K562 (cell line): ENCODE data around the gene DKKL1. TPM values are rescaled to one million over a fixed set of nuclear protein-coding genes. Genes with fewer than 3 reads are reported as not detected.

ENCODE experiments used
- ATAC-seq: fragments of 200-7000 bp; cut with Tn5 transposase; 3 replicates; pipeline ENCODE4 v1.9.1; 2020; ENCODE audit warnings: moderate library complexity
- BruUV-seq: library from RNA; stranded (reverse); fragments of 400-500 nt; replicated peaks from 2 replicates; lab custom pipeline; 2021; lab: Mats Ljungman, UMichigan
- CTCF ChIA-PET: fragments of 300-600 bp; formaldehyde crosslinking; extraction: SDS; loops from one replicate; lab custom pipeline; 2021; ENCODE audit warnings: low intra/inter-chr PET ratio; lab: Yijun Ruan, JAX
- POLR2A ChIA-PET: fragments of 300-600, 350-650 bp; sonication (Branson Sonifier 250); formaldehyde crosslinking; extraction: SDS; loops from one replicate; lab custom pipeline; 2021; ENCODE audit warnings: antibody characterized with exemption, inconsistent platforms; lab: Yijun Ruan, JAX
- DNase-seq, 4 experiments: peaks; one replicate each; pipeline versions ENCODE4 v3.0.0 to v3.0.0-alpha.2; 2011 to 2018; ENCODE audit warnings: low spot score in 3 of 4, mixed read lengths in 3 of 4; ENCODE audit errors: extremely low read depth in 1 of 4
- FAIRE-seq: peaks from 2 replicates; lab custom pipeline; 2011; peaks lifted over from hg19 to GRCh38; lab: Jason Lieb, UNC
- H2AFZ ChIP-seq: 2 replicates; pipeline ENCODE4 v1.6.0; 2011; ENCODE audit warnings: low read depth, low read length, control low read depth, inconsistent platforms
- H3K27ac ChIP-seq: fragments of 200-600 bp; 3 replicates; pipeline ENCODE4 v1.8.0; 2011; ENCODE audit warnings: low read depth, mild to moderate bottlenecking, control low read depth, inconsistent platforms, low read length, moderate library complexity, mixed read lengths; ENCODE audit errors: extremely low read depth
- H3K27me3 ChIP-seq, 2 experiments: fragments of 300-600 bp in 1 of 2; 2 replicates in 1 of 2; 3 replicates in 1 of 2; pipeline versions ENCODE4 v1.6.0 to v1.8.0; 2011; ENCODE audit warnings: inconsistent platforms in 2 of 2, low read length in 2 of 2, mild to moderate bottlenecking in 1 of 2, mixed read lengths in 1 of 2, moderate library complexity in 1 of 2; ENCODE audit not compliant: control insufficient read depth in 2 of 2, insufficient read depth in 2 of 2
- H3K36me3 ChIP-seq: fragments of 300-600 bp; 3 replicates; pipeline ENCODE4 v1.8.0; 2011; ENCODE audit warnings: mild to moderate bottlenecking, low read length, inconsistent platforms; ENCODE audit not compliant: control insufficient read depth, insufficient read depth
- H3K4me1 ChIP-seq, 2 experiments: fragments of 200-600 bp in 1 of 2; replicated peaks in 1 of 2; 2 replicates in 1 of 2; 3 replicates in 1 of 2; pipeline versions ENCODE4 v1.5.1 to v1.8.0; 2011; ENCODE audit warnings: inconsistent platforms in 2 of 2, low read length in 2 of 2, mild to moderate bottlenecking in 1 of 2, mixed read lengths in 1 of 2, moderate library complexity in 1 of 2; ENCODE audit not compliant: control insufficient read depth in 2 of 2, insufficient read depth in 2 of 2
- H3K4me2 ChIP-seq: 2 replicates; pipeline ENCODE4 v1.6.1; 2011; ENCODE audit warnings: low read length, control low read depth, inconsistent platforms, mixed read lengths; ENCODE audit not compliant: insufficient read depth
- H3K4me3 ChIP-seq: fragments of 200-600 bp; sonication (generic), shearing (Covaris generic); 2 replicates; pipeline ENCODE4 v1.5.1; 2016; ENCODE audit warnings: control low read depth, inconsistent platforms
- H3K79me2 ChIP-seq: fragments of 200-600 bp; 3 replicates; pipeline ENCODE4 v1.8.0; 2011; ENCODE audit warnings: low read length, inconsistent platforms; ENCODE audit not compliant: control insufficient read depth, insufficient read depth
- H3K9ac ChIP-seq, 2 experiments: 2 replicates each; pipeline versions ENCODE4 v1.6.0 to v1.6.1; 2011; ENCODE audit warnings: low read depth in 2 of 2, low read length in 2 of 2, control low read depth in 1 of 2, inconsistent platforms in 1 of 2, mild to moderate bottlenecking in 1 of 2, mixed read lengths in 1 of 2; ENCODE audit not compliant: insufficient read depth in 1 of 2
- H3K9me1 ChIP-seq: one replicate; pipeline ENCODE4 v1.6.0; 2011; ENCODE audit warnings: inconsistent platforms, mild to moderate bottlenecking, low read length, moderate library complexity; ENCODE audit not compliant: control insufficient read depth, insufficient read depth
- H3K9me3 ChIP-seq: replicated peaks from 2 replicates; pipeline ENCODE4 v1.5.1; 2011; ENCODE audit warnings: low read depth, low read length, inconsistent platforms; ENCODE audit not compliant: control insufficient read depth, insufficient read depth
- H4K20me1 ChIP-seq: replicated peaks from 2 replicates; pipeline ENCODE4 v1.6.1; 2011; ENCODE audit warnings: low read length, inconsistent platforms, mixed read lengths; ENCODE audit not compliant: control insufficient read depth, insufficient read depth
- ARID1B ChIP-seq: fragments of 450-650 bp; IDR thresholded peaks from 2 replicates; pipeline ENCODE4 v1.6.1; 2016; ENCODE audit warnings: antibody characterized with exemption, mild to moderate bottlenecking, inconsistent platforms
- POLR2G ChIP-seq: fragments of 200-400 bp; formaldehyde crosslinking; IDR thresholded peaks from 2 replicates; pipeline ENCODE4 v1.6.1; 2017; ENCODE audit warnings: low read depth, mild to moderate bottlenecking, antibody characterized with exemption, low read length, moderate library complexity
- POU5F1 ChIP-seq: fragments of 150-350 bp; IDR thresholded peaks from 2 replicates; pipeline ENCODE4 v1.6.1; 2014; ENCODE audit warnings: borderline replicate concordance, low read length, low read depth, mild to moderate bottlenecking; ENCODE audit not compliant: partially characterized antibody
- RBM15 ChIP-seq: fragments of 200-400 bp; formaldehyde crosslinking; IDR thresholded peaks from 2 replicates; pipeline ENCODE4 v1.6.1; 2018; ENCODE audit warnings: mild to moderate bottlenecking, low read length, moderate library complexity; ENCODE audit not compliant: insufficient read depth
- TRIM28 ChIP-seq: fragments of 450-650 bp; IDR thresholded peaks from 2 replicates; pipeline ENCODE4 v1.6.1; 2017
- U2AF1 ChIP-seq: fragments of 200-400 bp; formaldehyde crosslinking; optimal IDR thresholded peaks from 2 replicates; pipeline ENCODE3; 2017; ENCODE audit warnings: mild to moderate bottlenecking, low read depth, low read length, moderate library complexity
- WGBS: fragments of 100-300 bp; shearing (Covaris generic); methylation state at CpG from one replicate; pipeline ENCODE4 v1.1.6; 2016; ENCODE audit warnings: low coverage, mixed read lengths; ENCODE audit not compliant: insufficient coverage; ENCODE audit errors: missing lambda C conversion rate; 5-methylcytosine and 5-hydroxymethylcytosine counted together
- in situ Hi-C: fragments of 300-500 bp; cut with MboI; formaldehyde crosslinking; loops from 4 replicates; pipeline ENCODE4 v1.15.0; 2018; ENCODE audit warnings: inconsistent platforms, mixed read lengths
- intact Hi-C: fragments of 100-400 bp; cut with micrococcal nuclease; formaldehyde crosslinking; loops from 2 replicates; pipeline ENCODE4 v1.14.2; 2022
- polyA plus RNA-seq, 8 experiments: library from polyadenylated mRNA; depleted of rRNA in 4 of 8; stranded (reverse) in 5 of 8; unstranded in 3 of 8; fragments of >200 nt; fragmentation: Nextera tagmentation in 2 of 8; fragmentation: Illumina TruSeq in 1 of 8; extraction: Ambion mirVana in 2 of 8; extraction: Trizol in 1 of 8; gene quantifications; 2 replicates each; pipeline versions ENCODE4 v1.2.1 to v1.2.3, GENCODE V29; 2011 to 2014; ENCODE audit warnings: inconsistent platforms in 1 of 8, missing spikeins in 1 of 8
- total RNA-seq, 7 experiments: library from RNA; depleted of rRNA in 6 of 7; stranded (reverse); fragments of >200 nt in 6 of 7; fragmentation: Illumina TruSeq in 2 of 7; extraction: Trizol in 2 of 7; gene quantifications; 2 replicates each; pipeline versions ENCODE4 v1.2.1 to v1.2.3, GENCODE V29; 2011 to 2021; ENCODE audit warnings: low replicate concordance in 1 of 7
- TF ChIP-seq, protein P1 (sequence below), 3 experiments: fragments of 200-800 bp in 1 of 3; sonication (Bioruptor generic) in 1 of 3; sonication (generic) in 1 of 3; formaldehyde crosslinking in 1 of 3; IDR thresholded peaks; 2 replicates each; pipeline versions ENCODE4 v1.6.1 to v1.8.0; 2016 to 2022; ENCODE audit warnings: mild to moderate bottlenecking in 2 of 3, missing compliant biosample characterization in 2 of 3, missing genetic modification characterization in 2 of 3, missing genetic modification reagents in 1 of 3
- TF ChIP-seq, protein P2 (sequence below): sonication (generic); formaldehyde crosslinking; IDR thresholded peaks from 2 replicates; pipeline ENCODE4 v1.8.0; 2022; ENCODE audit warnings: mild to moderate bottlenecking, missing genetic modification reagents

Gene DKKL1
- total and polyA plus RNA-seq, 9 of the 15 experiments (the other 6 are each of a cell fraction or from before 2014, with no cell fraction given), result 0.15 to 1.7 (median 0.52) TPM

DNA sequence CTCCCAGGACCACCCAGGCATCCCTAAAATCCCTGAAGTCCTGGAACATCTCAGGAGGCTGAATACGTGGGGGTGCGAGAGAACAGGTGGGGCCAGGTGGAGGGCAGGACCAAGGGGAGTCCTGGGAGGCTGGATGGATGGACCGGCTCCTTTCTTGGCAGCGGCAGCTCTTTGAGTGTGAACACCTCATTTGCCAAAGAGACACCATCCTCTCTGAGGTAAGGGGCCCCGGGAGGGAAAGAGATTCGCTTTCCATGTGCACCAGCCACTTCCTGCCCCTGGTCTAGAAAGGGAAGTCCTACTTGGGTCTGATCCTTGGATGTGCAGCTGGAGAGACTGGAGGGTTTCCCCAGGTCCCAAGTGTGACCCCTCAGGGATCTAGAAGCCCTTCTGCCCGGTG, 43.4 kb downstream of the DKKL1 start:
- H3K27me3 ChIP-seq, result no peaks in the 10 kb centered on the region
- no peaks in the 10 kb centered on the region for H4K20me1 ChIP-seq
- in situ Hi-C loops (no loop called here), intact Hi-C loops (no loop called here)
- no peak for DNase-seq
- POLR2A ChIA-PET, result interaction anchor here (0.8 to 1.6 kb wide), 3 partner anchors 9 to 23 kb away, joined by 3 to 8 read pairs (median 4); no protein-coding TSS in a partner anchor
- no peak overlapping the region for H3K9ac ChIP-seq
- BruUV-seq, result no TSS peak
- H3K4me3 ChIP-seq, result no peak overlapping the region
- TF ChIP-seq, protein P1, sequence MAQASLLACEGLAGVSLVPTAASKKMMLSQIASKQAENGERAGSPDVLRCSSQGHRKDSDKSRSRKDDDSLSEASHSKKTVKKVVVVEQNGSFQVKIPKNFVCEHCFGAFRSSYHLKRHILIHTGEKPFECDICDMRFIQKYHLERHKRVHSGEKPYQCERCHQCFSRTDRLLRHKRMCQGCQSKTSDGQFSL (CRISPR knock-in tag; IDR thresholded peaks at IDR 0.05), result peak; percentile 63; the same call in 1 of the 2 replicates
- TF ChIP-seq, protein P1 (tag; IDR thresholded peaks at IDR 0.05), result no peak
- no peak for TF ChIP-seq POU5F1
- 81% methylated on average over 6 of the region's 7 CpGs for WGBS
- H3K4me1 ChIP-seq, result peaks cover 31 to 35% of the 10 kb centered on the region in 2 experiments
- H3K36me3 ChIP-seq, result no peaks in the 10 kb centered on the region
- H2AFZ ChIP-seq, result no peak overlapping the region
- no peaks in the 10 kb centered on the region for H3K79me2 ChIP-seq
- no peaks in the 10 kb centered on the region for H3K9me1 ChIP-seq
- ATAC-seq, result no peak
- no peak overlapping the region for H3K27ac ChIP-seq
- no peak for FAIRE-seq
- no peak overlapping the region for H3K4me2 ChIP-seq
- CTCF ChIA-PET, result no interaction called here
- no peaks in the 10 kb centered on the region for H3K9me3 ChIP-seq

DNA sequence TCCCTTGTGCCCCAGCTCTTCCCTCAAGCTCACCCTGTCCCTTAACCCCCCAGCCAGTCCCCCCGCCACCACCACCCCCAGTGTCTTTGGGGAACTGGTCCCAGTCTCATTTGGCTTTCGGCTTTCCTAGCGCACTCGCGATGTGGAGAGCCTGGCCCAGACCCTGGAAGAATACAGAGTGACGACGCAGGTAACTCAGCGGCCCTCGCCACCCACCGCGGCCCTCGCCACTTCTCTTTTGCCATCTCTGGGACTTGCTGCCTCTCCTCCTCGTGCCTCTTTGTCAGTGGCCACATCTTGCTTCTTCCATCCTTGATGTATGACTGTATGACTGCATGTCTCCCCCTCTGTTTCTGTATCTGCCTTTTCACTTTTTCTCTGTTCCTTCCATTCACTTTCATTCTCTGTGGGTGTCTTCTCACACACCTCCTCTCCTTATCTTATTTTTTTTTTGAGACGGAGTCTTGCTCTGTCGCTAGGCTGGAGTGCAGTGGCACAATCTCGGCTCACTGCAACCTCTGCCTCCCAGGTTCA, 43.9 kb downstream of the DKKL1 start:
- no peaks in the 10 kb centered on the region for H3K9me1 ChIP-seq
- no peak for ATAC-seq
- no peak for DNase-seq
- no peak overlapping the region for H3K27ac ChIP-seq
- no peaks in the 10 kb centered on the region for H4K20me1 ChIP-seq
- 66% methylated on average over 12 of the region's 16 CpGs for WGBS
- H3K27me3 ChIP-seq, result no peaks in the 10 kb centered on the region
- in situ Hi-C loops, result no loop called here
- no peaks in the 10 kb centered on the region for H3K36me3 ChIP-seq
- no peak for FAIRE-seq
- CTCF ChIA-PET, result interaction anchor here (0.5 kb wide), 1 partner anchor 10 kb away, joined by 3 read pairs; no protein-coding TSS in a partner anchor
- peaks cover 33 to 35% of the 10 kb centered on the region in 2 experiments for H3K4me1 ChIP-seq
- H3K9ac ChIP-seq, result no peak overlapping the region
- POLR2A ChIA-PET, result interaction anchor here (0.8 to 2.1 kb wide), 3 partner anchors 10 to 22 kb away, joined by 3 to 14 read pairs (median 8); no protein-coding TSS in a partner anchor
- BruUV-seq, result no TSS peak
- intact Hi-C loops, result no loop called here
- no peaks in the 10 kb centered on the region for H3K79me2 ChIP-seq
- no peak overlapping the region for H3K4me2 ChIP-seq
- H3K4me3 ChIP-seq, result no peak overlapping the region
- no peaks in the 10 kb centered on the region for H3K9me3 ChIP-seq
- H2AFZ ChIP-seq, result no peak overlapping the region
- TF ChIP-seq U2AF1 (no peak), ARID1B (no peak), RBM15 (no peak), TRIM28 (no peak), POLR2G (no peak)
- TF ChIP-seq, protein P2, sequence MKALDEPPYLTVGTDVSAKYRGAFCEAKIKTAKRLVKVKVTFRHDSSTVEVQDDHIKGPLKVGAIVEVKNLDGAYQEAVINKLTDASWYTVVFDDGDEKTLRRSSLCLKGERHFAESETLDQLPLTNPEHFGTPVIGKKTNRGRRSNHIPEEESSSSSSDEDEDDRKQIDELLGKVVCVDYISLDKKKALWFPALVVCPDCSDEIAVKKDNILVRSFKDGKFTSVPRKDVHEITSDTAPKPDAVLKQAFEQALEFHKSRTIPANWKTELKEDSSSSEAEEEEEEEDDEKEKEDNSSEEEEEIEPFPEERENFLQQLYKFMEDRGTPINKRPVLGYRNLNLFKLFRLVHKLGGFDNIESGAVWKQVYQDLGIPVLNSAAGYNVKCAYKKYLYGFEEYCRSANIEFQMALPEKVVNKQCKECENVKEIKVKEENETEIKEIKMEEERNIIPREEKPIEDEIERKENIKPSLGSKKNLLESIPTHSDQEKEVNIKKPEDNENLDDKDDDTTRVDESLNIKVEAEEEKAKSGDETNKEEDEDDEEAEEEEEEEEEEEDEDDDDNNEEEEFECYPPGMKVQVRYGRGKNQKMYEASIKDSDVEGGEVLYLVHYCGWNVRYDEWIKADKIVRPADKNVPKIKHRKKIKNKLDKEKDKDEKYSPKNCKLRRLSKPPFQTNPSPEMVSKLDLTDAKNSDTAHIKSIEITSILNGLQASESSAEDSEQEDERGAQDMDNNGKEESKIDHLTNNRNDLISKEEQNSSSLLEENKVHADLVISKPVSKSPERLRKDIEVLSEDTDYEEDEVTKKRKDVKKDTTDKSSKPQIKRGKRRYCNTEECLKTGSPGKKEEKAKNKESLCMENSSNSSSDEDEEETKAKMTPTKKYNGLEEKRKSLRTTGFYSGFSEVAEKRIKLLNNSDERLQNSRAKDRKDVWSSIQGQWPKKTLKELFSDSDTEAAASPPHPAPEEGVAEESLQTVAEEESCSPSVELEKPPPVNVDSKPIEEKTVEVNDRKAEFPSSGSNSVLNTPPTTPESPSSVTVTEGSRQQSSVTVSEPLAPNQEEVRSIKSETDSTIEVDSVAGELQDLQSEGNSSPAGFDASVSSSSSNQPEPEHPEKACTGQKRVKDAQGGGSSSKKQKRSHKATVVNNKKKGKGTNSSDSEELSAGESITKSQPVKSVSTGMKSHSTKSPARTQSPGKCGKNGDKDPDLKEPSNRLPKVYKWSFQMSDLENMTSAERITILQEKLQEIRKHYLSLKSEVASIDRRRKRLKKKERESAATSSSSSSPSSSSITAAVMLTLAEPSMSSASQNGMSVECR (CRISPR knock-in tag), result no peak
